SIG-M5 treated with dmso at 0.1 percent for 504 hours (cell line): ENCODE data around the gene TNFAIP8L3.

Experiments
- DNase-seq: peaks from one replicate; lab custom pipeline; 2025; ENCODE audit not compliant: unreplicated experiment; lab: John Stamatoyannopoulos, UW

The TNFAIP8L3 gene

GRCh38 chr15:51007131-51007666 is 87.5 kb downstream of the TNFAIP8L3 start:
- DNase-seq, result no peak
